22Rv1 (cell line): Measurements from ENCODE around the gene ERI3.

ENCODE experiments used
- ZFX ChIP-seq: fragments of 450-650 bp; IDR thresholded peaks from 2 replicates; pipeline ENCODE4 v1.6.1; 2017; ENCODE audit warnings: antibody characterized with exemption, borderline replicate concordance
- TF ChIP-seq, protein P1 (sequence below): fragments of 450-650 bp; IDR thresholded peaks from 2 replicates; pipeline ENCODE4 v1.5.1; 2017; ENCODE audit warnings: mild to moderate bottlenecking

- TF ChIP-seq, protein P1, sequence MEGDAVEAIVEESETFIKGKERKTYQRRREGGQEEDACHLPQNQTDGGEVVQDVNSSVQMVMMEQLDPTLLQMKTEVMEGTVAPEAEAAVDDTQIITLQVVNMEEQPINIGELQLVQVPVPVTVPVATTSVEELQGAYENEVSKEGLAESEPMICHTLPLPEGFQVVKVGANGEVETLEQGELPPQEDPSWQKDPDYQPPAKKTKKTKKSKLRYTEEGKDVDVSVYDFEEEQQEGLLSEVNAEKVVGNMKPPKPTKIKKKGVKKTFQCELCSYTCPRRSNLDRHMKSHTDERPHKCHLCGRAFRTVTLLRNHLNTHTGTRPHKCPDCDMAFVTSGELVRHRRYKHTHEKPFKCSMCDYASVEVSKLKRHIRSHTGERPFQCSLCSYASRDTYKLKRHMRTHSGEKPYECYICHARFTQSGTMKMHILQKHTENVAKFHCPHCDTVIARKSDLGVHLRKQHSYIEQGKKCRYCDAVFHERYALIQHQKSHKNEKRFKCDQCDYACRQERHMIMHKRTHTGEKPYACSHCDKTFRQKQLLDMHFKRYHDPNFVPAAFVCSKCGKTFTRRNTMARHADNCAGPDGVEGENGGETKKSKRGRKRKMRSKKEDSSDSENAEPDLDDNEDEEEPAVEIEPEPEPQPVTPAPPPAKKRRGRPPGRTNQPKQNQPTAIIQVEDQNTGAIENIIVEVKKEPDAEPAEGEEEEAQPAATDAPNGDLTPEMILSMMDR: no peak
- no peak for TF ChIP-seq ZFX
Measured at GRCh38 chr1:44283524-44284173, 71.4 kb downstream of the ERI3 start.
